Measurements from ENCODE around the gene ARAP2.
"Not testable (repeated sequence)": the region's sequence is repeated elsewhere in the genome, so short reads cannot be mapped to it uniquely, and the experiment has no call there.

Gene ARAP2

DNA sequence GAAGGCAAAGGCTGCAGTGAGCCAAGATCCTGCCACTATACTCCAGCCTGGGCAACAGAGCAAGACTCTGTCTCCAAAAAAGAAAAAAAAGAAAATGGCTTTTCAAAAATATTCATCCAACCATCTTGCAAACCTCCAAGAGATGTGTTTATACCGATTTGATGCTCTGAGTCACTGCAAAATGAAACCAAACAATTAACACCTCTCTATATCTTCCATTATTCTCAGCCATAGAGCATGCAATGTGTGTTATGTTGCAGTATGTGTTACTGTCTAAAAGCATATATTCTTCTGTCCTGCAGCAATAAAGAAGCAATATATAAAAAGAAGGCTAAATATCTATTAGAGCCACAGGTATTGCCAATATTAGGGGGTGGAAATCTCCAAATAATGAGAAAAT is 51.4 kb downstream of the ARAP2 start:
- Histone ChIP-seq H3K9ac (ENCODE audit: low read length) (no peak overlapping the region), H3K27me3 (ENCODE audit: control insufficient read depth in 1 of 2, insufficient read depth in 2 of 2, low read length in 2 of 2) (no peaks in the 10 kb centered on the region), H3K27ac (ENCODE audit: low read depth, low read length) (no peak overlapping the region), H3K36me3 (ENCODE audit: insufficient read depth, low read length) (no peaks in the 10 kb centered on the region), H3K4me1 (ENCODE audit: insufficient read depth, low read length) (no peaks in the 10 kb centered on the region), H3K4me3 (ENCODE audit: low read depth in 1 of 2, low read length in 2 of 2) (no peak overlapping the region), H3K9me3 (ENCODE audit: low read length) (no peaks in the 10 kb centered on the region)

DNA sequence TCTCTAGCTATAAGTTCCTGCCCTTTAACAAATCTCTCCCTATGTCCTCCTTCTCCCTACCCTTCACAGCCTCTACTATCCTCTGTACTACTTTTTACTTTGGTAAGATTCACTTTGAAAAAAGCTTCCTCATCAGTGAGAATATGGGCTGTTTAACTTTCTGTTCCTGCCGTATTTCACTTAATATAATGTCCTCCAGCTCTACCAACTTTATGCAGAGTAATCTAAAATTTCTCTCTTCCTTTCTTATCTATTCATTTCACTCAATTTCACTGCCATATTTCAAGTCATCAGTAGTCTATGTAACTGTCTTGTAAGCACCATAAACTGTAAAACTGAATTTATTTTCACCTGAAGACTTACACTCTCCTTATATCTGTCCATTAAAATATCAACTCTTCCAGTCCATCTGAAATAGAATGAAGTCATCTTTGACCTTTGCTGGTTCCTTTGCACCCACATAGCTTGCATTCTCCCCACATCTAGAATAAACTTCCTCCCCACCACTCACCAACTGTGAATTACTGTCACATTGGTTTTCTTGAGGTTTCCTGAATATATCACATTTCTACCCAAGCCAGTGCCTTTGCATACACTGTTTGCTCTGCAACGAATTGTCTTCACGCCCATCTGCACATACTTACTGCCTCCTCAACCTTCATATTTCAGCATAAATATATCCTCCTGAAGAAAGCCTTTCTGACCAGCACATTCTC is 54.6 kb downstream of the ARAP2 start:
- H3K27ac ChIP-seq (ENCODE audit: low read depth, low read length), result no peak overlapping the region
- H3K4me1 ChIP-seq (ENCODE audit: insufficient read depth, low read length), result no peaks in the 10 kb centered on the region
- no peaks in the 10 kb centered on the region for H3K9me3 ChIP-seq (ENCODE audit: low read length)
- H3K9ac ChIP-seq (ENCODE audit: low read length), result no peak overlapping the region
- no peaks in the 10 kb centered on the region for H3K36me3 ChIP-seq (ENCODE audit: insufficient read depth, low read length)
- no peaks in the 10 kb centered on the region for H3K27me3 ChIP-seq (ENCODE audit: control insufficient read depth in 1 of 2, insufficient read depth in 2 of 2, low read length in 2 of 2)
- no peak overlapping the region for H3K4me3 ChIP-seq (ENCODE audit: low read depth in 1 of 2, low read length in 2 of 2)

DNA sequence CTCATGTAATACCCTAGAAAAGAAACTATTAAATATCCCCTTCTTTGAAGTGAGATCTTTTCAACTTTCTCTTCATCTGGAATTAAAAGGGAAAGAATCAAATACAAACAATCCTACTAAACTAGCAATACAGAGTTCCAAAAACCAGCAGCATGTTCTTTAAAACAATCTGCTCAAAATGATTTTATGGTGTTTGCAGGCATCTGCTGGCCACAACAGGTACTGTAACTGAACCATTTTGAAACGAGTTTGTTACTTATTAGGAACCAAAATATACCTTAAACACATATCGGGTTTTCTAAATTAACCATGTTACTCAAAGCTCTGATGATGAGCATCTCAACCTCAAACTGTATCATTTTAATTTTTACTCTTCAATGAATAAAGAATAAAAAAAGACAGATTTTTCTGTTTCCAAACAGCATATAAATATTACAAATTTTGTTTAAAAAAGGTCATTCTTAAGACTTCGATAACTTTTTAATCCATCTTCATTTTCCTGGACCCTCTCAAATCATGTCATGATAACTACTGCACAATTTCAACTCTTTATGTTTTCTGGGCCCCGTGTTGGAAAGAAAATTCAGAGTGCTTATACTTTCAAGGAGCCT is 56.5 kb downstream of the ARAP2 start:
- Histone ChIP-seq H3K4me1 (ENCODE audit: insufficient read depth, low read length) (no peaks in the 10 kb centered on the region), H3K4me3 (ENCODE audit: low read depth in 1 of 2, low read length in 2 of 2) (no peak overlapping the region), H3K9me3 (ENCODE audit: low read length) (no peaks in the 10 kb centered on the region), H3K36me3 (ENCODE audit: insufficient read depth, low read length) (no peaks in the 10 kb centered on the region), H3K27ac (ENCODE audit: low read depth, low read length) (no peak overlapping the region), H3K9ac (ENCODE audit: low read length) (no peak overlapping the region), H3K27me3 (ENCODE audit: control insufficient read depth in 1 of 2, insufficient read depth in 2 of 2, low read length in 2 of 2) (no peaks in the 10 kb centered on the region)

DNA sequence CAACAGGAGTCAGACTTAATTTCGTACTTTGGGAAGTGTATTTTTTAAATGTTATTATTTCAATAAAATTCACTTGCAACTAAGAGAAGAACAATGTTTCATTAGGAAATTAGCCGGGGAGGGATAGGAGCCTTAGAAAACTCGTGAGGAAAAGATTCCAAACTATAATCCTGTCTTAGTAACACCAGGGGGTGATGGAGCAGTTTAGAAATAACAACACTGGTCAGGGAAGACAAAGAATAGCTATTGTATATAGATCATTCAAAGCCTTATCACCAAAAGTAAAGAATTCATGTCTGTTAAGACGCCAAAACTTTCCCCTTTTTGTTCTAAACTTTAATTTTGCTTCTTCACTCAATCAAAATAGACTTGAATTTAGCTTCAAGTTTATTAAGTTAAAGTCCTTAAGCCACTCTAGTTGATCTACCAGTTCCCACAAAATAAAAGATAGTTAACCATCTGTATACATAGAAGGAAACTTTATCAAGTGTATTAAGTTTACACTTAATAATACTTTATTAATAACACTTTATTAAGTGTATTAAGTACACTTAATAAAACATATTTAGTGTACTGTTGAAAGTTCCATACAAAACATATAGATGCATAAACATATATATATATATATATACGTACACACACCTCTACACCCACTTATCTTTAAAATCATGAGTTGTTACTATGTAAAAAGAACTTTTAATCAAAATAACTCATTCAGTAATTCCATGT is 60.5 kb downstream of the ARAP2 start:
- Histone ChIP-seq H3K4me3 (ENCODE audit: low read depth in 1 of 2, low read length in 2 of 2) (no peak overlapping the region), H3K9ac (ENCODE audit: low read length) (no peak overlapping the region), H3K27ac (ENCODE audit: low read depth, low read length) (no peak overlapping the region), H3K9me3 (ENCODE audit: low read length) (no peaks in the 10 kb centered on the region), H3K4me1 (ENCODE audit: insufficient read depth, low read length) (no peaks in the 10 kb centered on the region), H3K36me3 (ENCODE audit: insufficient read depth, low read length) (no peaks in the 10 kb centered on the region), H3K27me3 (ENCODE audit: control insufficient read depth in 1 of 2, insufficient read depth in 2 of 2, low read length in 2 of 2) (no peaks in the 10 kb centered on the region)

DNA sequence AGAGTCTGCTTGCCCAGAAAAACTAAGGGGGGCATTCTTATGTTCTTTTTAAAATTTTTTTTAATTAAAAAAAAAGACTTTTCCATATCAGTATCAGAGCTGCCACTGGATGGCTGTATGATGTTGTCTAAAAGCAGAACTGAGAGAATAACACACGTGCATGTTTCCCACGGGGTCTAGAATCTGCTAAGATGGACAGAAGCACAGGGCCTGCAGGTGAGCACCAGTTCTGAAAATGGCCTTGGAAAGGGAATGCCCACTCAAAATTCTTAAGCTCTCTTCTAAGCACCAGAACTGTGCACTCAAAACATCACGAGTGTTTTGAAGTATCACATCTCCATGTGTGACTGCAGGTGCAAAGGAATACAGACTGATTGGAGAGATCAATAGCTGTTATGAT is 61.1 kb downstream of the ARAP2 start:
- no peak overlapping the region for H3K4me3 ChIP-seq (ENCODE audit: low read depth in 1 of 2, low read length in 2 of 2)
- no peak overlapping the region for H3K9ac ChIP-seq (ENCODE audit: low read length)
- H3K36me3 ChIP-seq (ENCODE audit: insufficient read depth, low read length), result no peaks in the 10 kb centered on the region
- no peaks in the 10 kb centered on the region for H3K27me3 ChIP-seq (ENCODE audit: control insufficient read depth in 1 of 2, insufficient read depth in 2 of 2, low read length in 2 of 2)
- no peak overlapping the region for H3K27ac ChIP-seq (ENCODE audit: low read depth, low read length)
- H3K4me1 ChIP-seq (ENCODE audit: insufficient read depth, low read length), result no peaks in the 10 kb centered on the region
- no peaks in the 10 kb centered on the region for H3K9me3 ChIP-seq (ENCODE audit: low read length)

DNA sequence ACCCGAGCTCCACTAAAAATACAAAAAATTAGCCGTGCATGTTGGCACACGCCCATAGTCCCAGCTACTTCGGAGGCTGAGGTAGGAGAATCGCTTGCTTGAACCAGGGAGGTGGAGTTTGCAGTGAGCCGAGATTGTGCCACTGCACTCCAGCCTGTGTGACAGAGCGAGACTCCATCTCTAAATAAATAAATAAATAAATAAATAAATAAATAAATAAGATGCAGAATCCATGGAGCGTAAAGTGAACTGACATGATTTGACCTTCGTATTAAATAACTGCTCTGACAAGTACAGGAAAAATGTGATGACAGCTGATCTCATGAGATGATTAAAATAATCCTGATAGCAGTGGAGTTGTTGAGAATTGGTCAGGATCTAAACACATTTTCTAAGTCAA is 62.0 kb downstream of the ARAP2 start:
- not testable (repeated sequence) for H3K27me3 ChIP-seq (ENCODE audit: control insufficient read depth in 1 of 2, insufficient read depth in 2 of 2, low read length in 2 of 2); H3K9me3 ChIP-seq (ENCODE audit: low read length); H3K4me3 ChIP-seq (ENCODE audit: low read depth in 1 of 2, low read length in 2 of 2); H3K4me1 ChIP-seq (ENCODE audit: insufficient read depth, low read length); H3K36me3 ChIP-seq (ENCODE audit: insufficient read depth, low read length); H3K9ac ChIP-seq (ENCODE audit: low read length); H3K27ac ChIP-seq (ENCODE audit: low read depth, low read length)

DNA sequence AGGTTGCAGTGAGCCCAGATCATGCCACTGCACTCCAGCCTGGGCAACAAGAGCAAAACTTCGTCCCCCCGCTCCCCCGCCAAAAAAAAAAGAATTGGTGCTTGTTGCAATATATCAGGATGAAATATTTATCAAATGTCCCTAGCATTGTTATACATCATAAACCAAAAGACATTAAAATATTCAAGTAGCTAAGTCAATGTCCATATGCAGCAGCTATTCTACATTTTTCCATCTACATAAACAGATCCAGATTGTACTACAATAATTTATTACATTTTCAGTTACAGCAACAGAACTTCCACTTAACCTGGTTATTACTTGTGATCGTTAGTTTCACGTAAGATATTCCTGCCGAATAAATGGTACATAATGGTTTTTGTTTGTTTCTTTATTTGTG is 64.1 kb downstream of the ARAP2 start:
- H3K4me1 ChIP-seq (ENCODE audit: insufficient read depth, low read length), result no peaks in the 10 kb centered on the region
- H3K9me3 ChIP-seq (ENCODE audit: low read length), result no peaks in the 10 kb centered on the region
- H3K27me3 ChIP-seq (ENCODE audit: control insufficient read depth in 1 of 2, insufficient read depth in 2 of 2, low read length in 2 of 2), result no peaks in the 10 kb centered on the region
- no peak overlapping the region for H3K27ac ChIP-seq (ENCODE audit: low read depth, low read length)
- H3K4me3 ChIP-seq (ENCODE audit: low read depth in 1 of 2, low read length in 2 of 2), result no peak overlapping the region
- H3K36me3 ChIP-seq (ENCODE audit: insufficient read depth, low read length), result no peaks in the 10 kb centered on the region
- H3K9ac ChIP-seq (ENCODE audit: low read length), result no peak overlapping the region

DNA sequence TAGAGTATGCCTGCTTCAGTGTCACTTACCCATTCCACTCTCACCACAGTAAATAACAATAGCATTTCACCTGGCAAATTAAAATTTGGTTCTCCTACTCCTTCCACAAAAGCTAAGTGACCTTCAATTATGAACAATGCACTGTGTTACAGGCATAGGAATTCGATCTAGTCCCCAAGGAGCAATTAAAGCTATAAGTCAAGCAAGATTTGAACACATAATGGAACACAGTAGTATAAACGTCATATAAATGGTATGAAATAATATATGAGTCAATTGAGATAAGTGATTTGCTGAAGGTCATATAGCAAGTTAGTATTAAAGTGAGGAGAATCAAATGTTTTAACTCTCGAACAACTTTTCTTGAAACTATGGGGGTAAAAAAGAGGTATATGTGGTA is 65.8 kb downstream of the ARAP2 start:
- Histone ChIP-seq H3K9ac (ENCODE audit: low read length) (no peak overlapping the region), H3K9me3 (ENCODE audit: low read length) (no peaks in the 10 kb centered on the region), H3K27ac (ENCODE audit: low read depth, low read length) (no peak overlapping the region), H3K27me3 (ENCODE audit: control insufficient read depth in 1 of 2, insufficient read depth in 2 of 2, low read length in 2 of 2) (no peaks in the 10 kb centered on the region), H3K4me3 (ENCODE audit: low read depth in 1 of 2, low read length in 2 of 2) (no peak overlapping the region), H3K36me3 (ENCODE audit: insufficient read depth, low read length) (no peaks in the 10 kb centered on the region), H3K4me1 (ENCODE audit: insufficient read depth, low read length) (no peaks in the 10 kb centered on the region)

DNA sequence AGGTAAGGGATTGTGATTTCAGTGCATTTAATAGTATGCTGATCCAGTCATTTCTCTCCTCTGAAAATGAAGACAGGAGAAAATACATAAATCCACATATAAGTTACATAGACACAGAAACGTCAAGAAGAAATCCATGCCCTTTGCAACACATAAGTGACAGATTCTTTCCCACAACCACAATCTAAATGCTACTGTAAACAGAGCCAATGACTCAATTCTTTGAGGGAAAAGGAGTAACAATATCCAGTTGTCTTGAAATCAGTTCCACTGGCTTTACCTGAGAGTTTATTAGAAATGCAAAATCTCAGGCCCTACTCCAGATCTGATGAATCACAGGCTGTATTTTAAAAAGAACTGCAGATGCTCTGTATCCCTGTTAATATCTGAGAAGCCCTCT is 66.4 kb downstream of the ARAP2 start:
- H3K9me3 ChIP-seq (ENCODE audit: low read length), result no peaks in the 10 kb centered on the region
- H3K27me3 ChIP-seq (ENCODE audit: control insufficient read depth in 1 of 2, insufficient read depth in 2 of 2, low read length in 2 of 2), result no peaks in the 10 kb centered on the region
- H3K4me1 ChIP-seq (ENCODE audit: insufficient read depth, low read length), result no peaks in the 10 kb centered on the region
- H3K4me3 ChIP-seq (ENCODE audit: low read depth in 1 of 2, low read length in 2 of 2), result no peak overlapping the region
- no peaks in the 10 kb centered on the region for H3K36me3 ChIP-seq (ENCODE audit: insufficient read depth, low read length)
- H3K9ac ChIP-seq (ENCODE audit: low read length), result no peak overlapping the region
- no peak overlapping the region for H3K27ac ChIP-seq (ENCODE audit: low read depth, low read length)

DNA sequence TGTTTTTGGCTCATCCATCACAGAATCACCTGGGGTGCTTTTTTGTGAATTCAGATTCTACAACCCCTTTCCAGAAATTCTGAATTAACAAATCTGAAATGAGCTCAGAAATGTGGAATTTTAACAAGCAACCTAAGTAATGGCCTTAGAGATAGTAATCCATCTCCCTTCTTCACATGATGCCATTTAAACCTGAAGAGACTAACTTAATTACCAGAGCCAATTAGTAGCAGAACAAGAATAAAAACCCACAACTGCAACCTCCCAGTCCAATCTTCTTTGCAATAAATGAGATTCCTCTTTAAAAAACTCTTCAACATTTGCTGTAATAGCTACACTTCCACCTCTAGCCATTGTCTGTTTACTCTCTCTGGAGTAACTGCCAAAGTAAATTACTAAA is 69.7 kb downstream of the ARAP2 start:
- no peak overlapping the region for H3K27ac ChIP-seq (ENCODE audit: low read depth, low read length)
- no peak overlapping the region for H3K4me3 ChIP-seq (ENCODE audit: low read depth in 1 of 2, low read length in 2 of 2)
- no peaks in the 10 kb centered on the region for H3K27me3 ChIP-seq (ENCODE audit: control insufficient read depth in 1 of 2, insufficient read depth in 2 of 2, low read length in 2 of 2)
- no peaks in the 10 kb centered on the region for H3K4me1 ChIP-seq (ENCODE audit: insufficient read depth, low read length)
- H3K9ac ChIP-seq (ENCODE audit: low read length), result no peak overlapping the region
- H3K36me3 ChIP-seq (ENCODE audit: insufficient read depth, low read length), result no peaks in the 10 kb centered on the region
- no peaks in the 10 kb centered on the region for H3K9me3 ChIP-seq (ENCODE audit: low read length)

DNA sequence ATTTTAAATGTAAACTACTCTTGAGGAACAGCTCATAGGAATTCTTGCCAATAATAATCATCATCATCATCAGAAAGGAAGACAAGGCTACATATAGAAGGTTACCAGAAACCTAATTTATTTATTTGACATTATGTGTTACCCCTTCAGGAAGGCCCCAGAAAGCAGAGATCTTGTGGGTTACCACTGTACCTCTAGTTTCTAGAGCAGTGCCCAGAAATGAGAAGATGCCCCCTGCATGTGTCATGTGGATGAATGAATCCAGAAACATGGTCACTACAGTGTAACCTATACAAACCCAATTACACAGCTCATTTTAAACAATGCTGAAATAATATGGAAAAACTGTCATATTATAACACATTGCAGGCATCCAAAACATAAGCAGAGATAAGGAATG is 70.4 kb downstream of the ARAP2 start:
- H3K4me1 ChIP-seq (ENCODE audit: insufficient read depth, low read length), result no peaks in the 10 kb centered on the region
- H3K27ac ChIP-seq (ENCODE audit: low read depth, low read length), result no peak overlapping the region
- no peaks in the 10 kb centered on the region for H3K9me3 ChIP-seq (ENCODE audit: low read length)
- no peaks in the 10 kb centered on the region for H3K27me3 ChIP-seq (ENCODE audit: control insufficient read depth in 1 of 2, insufficient read depth in 2 of 2, low read length in 2 of 2)
- H3K36me3 ChIP-seq (ENCODE audit: insufficient read depth, low read length), result no peaks in the 10 kb centered on the region
- no peak overlapping the region for H3K9ac ChIP-seq (ENCODE audit: low read length)
- H3K4me3 ChIP-seq (ENCODE audit: low read depth in 1 of 2, low read length in 2 of 2), result no peak overlapping the region

DNA sequence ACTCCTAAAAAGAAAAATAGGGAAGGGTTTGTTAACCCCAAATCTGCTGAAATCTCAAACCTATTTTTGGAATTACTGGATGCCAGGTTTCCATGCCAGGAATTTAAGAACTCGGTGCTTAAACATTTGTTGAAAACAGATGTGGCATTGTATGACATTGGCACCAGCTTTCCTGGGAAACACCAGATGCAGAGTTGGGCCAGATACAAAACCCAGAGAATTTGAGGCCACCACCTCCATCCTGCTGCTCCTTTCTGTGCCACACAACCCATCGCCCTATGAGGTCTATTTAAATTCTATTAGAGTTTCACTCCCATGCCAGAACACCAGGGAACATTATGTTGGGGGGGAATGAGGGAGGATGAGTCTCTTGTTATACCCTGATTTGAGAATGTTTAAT is 71.7 kb downstream of the ARAP2 start:
- H3K36me3 ChIP-seq (ENCODE audit: insufficient read depth, low read length), result no peaks in the 10 kb centered on the region
- no peak overlapping the region for H3K9ac ChIP-seq (ENCODE audit: low read length)
- no peaks in the 10 kb centered on the region for H3K4me1 ChIP-seq (ENCODE audit: insufficient read depth, low read length)
- no peaks in the 10 kb centered on the region for H3K27me3 ChIP-seq (ENCODE audit: control insufficient read depth in 1 of 2, insufficient read depth in 2 of 2, low read length in 2 of 2)
- no peak overlapping the region for H3K27ac ChIP-seq (ENCODE audit: low read depth, low read length)
- H3K9me3 ChIP-seq (ENCODE audit: low read length), result no peaks in the 10 kb centered on the region
- no peak overlapping the region for H3K4me3 ChIP-seq (ENCODE audit: low read depth in 1 of 2, low read length in 2 of 2)

All from muscle layer of colon (tissue), 2 donors.